GM19043 (cell line): Measurements from ENCODE around the gene EFCAB8.

Source experiments
- ATAC-seq: cut with Tn5 transposase; IDR thresholded peaks from one replicate; pipeline ENCODE4 v1.9.1; 2021; ENCODE audit warnings: low read depth; ENCODE audit not compliant: unreplicated experiment

Gene EFCAB8

DNA sequence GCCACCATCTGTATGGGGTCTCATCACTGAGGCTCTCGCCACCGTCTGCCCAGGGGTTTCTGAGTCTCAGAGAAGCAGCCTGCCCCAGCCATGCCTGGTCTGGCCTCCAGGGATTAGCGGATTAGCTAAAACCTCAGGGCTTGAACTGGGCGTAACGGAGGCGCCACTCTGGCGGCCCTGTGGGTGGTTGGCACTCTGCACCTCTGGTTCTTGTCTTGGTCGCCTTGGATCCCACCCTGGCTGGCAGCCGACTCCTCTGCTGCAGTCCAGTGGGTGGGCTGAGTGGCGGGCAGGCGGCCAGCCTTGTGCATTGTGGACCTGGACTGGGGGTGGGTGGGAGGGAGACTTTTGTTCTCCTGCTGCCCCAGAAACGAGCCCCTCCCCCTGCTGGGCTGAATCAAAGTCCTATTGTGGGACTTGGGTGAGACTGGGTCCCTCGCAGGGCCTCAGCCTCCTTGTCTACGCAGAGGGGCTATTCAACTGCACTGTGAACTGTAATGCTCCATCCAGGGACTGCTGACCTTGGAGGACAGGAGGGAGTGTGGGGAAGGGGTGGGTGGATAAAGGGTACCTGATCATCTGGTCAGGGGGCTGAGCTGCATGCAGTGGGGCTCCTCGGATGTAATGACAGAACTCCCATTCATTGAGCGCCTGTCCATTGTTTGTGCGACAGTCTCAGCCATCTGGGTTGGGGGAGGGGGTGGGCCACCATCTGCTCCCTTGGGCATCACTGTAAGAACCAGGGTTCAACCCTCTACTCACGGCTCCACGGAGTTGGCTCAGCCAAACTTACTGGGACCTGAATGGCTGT is 121.6 kb downstream of the EFCAB8 start:
- no peak for ATAC-seq

DNA sequence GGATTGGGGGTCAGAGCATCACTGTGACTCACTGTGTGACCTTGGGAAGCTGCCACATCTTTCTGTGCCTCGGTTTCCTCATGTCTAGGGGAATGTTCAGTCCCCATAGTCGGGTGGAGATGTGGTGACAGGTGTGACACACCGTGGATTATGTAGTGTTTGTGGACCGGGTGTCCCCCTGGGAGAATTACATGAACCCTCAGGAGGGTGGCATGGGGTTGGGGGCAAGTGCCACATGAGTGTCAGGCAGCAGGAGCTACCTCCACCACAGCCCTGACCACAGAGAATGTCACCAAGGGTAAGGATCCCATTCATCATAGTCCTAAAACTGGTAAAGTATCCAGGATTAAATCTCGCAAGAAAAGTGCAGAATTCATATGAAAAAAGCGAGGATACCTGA is 122.3 kb downstream of the EFCAB8 start:
- no peak for ATAC-seq

DNA sequence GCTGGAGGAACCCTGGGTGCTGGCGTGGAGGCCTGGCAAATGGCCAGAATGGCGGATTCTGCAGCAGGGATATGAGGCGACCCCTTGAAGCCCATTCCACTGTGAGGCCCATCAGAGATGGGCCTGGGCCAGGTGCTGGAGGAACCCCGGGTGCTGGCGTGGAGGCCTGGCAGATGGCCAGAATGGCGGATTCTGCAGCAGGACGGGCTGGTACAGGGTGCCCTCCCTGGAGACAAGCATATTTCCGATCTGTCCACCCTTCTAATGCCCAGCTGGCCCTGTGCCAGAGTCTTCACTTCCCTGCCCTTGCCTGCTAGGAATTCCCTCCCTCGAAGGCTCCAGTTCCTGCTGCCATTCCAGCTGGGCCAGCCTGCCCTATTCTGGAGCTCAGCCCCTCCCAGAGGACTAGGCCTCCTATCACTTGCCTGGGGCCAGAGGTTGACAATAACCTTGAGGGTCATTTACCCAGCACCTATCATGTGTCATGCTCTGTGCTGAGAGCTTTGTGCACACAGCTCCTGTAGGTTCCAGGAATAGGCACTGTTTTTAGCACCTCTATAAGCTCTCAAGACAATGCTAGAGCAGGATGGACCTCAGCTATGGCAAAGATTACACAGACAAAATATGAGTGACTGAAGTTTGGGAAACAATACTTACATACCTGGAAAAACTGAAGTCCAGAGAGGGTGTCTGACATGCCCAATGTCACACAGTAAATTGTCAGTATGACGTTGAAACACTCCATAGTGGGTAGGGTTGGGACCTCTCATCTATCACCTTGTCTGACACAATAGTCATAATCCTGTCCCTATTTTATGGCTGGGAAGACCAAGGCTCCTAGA is 124.1 kb downstream of the EFCAB8 start:
- ATAC-seq: no peak

DNA sequence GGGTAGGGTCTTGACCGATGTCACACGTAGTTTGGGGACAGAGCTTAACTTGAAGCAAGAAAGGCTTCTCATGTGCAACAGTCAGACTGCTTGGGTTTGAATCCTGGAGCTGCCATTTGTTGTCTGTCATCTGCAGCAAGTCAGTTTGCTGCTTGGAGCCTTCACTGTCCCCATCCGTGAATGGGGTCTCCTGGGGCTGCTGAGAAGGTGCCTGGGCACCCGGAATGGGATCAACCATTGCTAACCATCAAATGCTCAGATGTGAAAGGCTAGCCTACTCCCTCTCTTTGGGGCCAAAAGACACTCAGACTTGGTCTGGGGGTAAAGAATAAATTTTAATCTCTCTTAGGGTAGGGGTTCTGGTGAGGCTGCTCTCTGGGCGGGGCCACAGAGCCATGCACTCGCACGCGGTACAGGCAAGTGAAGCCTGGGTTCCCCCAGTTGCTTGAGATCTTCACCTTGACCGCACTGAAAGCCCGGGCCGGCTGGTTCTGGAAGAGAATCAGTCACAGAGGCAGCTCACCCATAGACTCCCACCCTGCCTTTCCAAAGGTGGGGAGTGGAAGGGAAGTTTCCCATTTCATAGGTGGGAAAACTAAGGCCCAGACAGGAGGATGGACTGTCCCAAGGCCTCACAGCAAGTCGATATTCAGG is 124.9 kb downstream of the EFCAB8 start:
- no peak for ATAC-seq

DNA sequence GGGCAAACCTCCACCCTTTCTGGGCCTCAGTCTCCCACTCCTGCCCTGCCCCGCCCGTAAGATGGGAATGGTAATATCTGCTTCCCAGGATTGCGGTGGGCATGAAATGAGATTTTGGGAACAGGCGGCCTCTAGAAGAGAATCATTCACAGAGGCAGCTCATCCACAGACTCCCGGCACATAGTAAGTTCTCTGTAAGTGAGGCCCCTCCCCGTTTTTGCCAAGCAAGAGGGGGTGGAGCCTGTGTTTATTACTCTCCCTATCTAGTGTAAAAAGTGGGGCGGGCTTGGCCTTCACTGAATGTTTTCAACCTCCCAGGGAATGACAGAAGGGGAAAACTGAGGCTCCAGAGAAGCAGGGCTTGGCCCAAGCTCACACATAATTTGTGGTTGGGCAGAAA is 125.5 kb downstream of the EFCAB8 start:
- ATAC-seq: no peak

DNA sequence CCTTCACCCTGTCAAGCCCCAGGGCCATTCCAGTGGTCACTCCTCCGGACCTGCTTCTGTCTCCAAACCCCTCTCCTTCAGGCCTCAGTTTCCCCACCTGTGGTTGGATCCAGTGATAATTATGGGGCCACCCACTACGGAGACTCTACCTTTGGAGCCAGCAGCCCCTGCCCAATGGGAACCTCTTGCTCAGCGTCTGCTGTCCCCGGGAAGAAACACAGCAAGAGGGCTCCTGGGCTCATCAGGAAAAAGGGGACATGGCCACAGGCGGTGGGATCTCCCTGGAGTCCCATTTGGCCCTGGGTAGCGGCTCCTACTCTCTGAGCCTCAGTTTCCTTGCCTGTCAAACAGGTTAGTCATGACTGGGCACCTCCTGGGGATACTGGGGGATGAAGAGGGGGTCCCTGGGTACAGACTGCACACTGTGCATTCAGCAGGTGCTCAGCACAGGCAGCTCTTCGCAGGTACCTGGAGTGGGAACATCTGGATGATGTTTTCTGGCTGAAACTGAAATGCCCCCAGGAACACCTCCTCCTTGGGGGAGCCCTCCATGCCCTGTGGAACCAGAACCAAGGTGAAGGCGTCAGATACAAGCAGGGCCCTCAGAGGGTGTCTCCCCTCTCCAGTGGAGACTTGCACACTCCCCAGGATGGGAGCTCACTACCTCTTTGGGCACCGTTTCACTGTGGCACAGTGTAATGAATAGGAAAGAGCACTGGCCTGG is 126.1 kb downstream of the EFCAB8 start:
- no peak for ATAC-seq

DNA sequence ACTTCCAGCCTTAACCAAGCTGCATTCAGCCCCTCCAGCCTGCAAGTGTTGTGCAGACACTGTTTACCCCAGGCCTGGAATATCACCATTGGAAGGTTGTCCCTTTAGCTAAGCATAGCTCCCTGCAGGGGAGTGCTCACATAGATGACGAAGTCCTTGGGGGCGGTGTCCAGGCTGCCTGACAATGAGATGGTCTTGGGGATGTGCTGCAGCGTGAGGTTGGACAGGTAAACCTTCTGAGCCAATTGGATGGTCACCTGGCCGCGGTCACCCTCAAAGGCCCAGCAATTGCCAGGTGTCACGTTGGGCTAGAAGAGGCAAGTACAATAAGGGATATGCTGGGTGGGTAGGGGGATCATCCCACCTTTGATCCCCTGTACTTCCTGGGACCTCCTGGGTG is 126.9 kb downstream of the EFCAB8 start:
- no peak for ATAC-seq

DNA sequence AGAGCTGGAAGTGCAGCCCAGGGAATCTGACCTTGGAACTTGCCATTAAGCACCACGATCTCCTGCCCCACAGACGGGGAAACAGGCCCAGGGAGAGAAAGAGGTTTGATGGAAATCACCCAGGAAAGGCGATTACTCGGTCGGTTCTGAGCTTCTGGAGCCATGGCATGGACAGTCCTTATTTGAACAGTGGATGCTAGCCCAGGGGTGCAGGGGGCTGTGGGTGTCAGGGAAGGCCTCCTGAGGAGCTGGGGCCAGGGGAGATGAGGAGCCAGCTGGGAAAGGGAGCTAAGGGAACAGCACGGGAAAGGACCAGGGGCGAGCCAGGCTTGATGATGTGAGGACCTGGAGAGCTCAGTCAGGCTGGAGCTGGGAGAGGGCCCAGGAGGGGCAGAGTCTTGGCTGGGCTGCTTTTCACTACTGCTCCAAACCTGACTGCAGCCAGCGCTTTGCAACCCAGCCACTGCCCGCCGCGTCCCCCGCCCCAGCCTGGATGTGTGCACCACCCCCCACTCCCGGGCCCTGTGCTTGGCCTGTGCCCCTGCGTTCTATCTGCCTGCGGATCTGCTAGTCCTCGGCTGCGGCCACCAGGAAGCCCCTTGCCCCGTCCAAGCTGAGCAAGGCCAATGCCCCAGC is 127.7 kb downstream of the EFCAB8 start:
- ATAC-seq: no peak

DNA sequence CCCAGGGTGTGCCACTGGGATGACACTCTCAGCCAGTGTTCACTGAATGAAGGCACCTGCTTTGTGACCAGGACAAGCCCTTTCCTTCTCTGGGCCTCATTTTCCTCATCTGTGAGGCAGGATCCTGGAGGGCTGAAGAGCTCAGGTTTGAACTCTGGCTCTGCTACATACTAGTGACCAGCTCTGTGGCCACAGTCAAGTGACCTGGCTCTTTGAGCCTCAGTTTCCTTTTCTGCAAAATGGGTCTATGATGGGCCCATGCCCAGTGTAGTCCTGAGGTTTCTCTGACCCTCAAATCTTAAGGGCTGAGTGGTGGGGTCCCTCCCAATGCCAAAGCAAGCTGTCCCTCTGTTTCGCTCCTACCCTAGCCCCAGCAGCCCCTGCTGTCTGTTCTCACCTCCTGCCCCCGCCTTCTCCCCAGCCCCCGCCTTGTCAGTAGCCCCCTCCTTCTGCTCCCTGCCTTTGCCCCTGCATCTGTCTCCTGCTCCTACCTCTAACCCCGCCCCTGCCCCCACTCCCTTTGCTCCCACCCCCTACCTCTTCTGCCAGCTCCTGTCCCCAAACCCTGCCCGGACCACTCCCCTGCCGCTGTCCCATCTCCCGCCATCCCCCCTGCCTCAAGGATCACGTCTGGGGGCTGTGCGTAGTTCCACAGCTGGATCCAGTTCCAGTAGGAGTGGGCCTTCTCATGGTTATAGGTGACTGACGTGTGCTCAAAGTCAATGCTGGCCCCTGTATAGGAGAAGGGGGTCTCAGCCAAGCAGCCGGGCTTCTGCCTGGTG is 128.5 kb downstream of the EFCAB8 start:
- ATAC-seq: no peak

DNA sequence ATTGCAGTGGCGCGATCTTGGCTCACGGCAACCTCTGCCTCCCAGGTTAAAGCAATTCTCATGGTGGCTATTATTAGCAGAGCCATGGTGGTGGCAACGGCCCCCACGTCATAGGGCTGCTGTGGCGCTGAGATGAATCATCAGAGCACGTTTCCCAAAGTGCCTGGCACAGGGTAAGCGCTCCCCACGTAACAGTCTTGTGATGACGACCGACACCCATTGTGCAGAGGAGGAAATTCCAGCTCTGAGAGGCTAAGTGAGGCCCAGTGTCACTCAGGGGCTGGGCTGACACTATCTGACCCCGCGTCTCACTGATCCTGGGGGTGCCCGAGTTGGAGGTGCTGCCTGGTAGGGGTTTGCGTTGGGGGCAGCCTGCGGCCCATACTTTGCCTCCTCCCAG is 129.3 kb downstream of the EFCAB8 start:
- ATAC-seq: no peak

DNA sequence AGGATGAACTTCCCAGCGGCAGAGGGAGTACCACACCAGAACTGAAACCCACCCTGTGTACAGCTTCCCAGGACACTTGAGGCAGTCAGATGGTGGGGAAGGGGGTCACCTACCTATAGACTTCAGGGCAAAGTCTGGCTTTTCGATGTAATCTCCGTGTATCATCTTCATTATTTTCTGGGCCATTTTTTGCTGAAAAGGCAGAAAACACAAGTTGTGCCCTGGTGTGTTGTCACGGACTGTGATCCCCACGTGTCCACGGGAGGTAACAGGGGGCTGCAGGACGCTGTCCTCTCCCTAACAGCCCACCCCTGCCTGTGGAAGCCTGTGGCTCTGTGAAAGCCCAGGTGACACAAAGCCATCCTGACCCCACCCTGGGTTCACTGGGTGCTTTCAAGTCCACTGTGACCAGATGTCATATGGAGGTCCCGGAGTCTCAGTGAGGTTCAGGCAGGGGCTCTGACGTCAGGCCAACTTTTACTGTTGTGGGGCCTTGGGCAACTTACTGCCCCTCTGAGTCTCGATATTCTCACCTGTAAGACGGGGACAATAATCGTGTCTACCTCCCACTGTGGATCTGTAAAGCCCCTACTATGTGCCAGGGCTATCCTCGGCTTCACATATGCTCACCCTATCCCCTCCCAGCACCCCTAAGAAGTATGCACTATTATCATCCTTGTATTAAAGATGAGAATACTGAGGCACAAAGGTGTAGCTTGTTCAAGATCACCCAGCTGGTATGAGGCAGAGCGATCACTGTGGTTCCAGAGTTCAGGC is 131.0 kb downstream of the EFCAB8 start:
- ATAC-seq: no peak

DNA sequence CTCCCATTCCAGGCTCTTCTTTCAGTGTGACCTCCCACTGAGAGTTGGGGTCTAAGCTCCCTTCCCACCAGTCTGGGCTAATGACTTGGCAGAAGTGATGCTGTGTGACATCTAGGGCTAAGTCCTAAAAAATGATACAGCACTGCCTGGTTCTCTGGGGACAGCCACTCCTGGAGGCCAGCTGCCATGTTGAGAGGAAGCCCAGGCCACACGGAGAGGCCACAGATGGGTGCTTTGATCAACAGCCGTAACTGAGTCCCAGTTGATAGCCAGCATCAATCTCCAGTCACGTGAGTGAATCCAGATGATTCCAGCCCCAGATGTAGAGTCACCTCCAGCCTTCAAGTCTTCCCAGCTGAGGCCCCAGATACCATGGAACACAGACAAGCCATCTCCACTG is 131.7 kb downstream of the EFCAB8 start:
- ATAC-seq: no peak

DNA sequence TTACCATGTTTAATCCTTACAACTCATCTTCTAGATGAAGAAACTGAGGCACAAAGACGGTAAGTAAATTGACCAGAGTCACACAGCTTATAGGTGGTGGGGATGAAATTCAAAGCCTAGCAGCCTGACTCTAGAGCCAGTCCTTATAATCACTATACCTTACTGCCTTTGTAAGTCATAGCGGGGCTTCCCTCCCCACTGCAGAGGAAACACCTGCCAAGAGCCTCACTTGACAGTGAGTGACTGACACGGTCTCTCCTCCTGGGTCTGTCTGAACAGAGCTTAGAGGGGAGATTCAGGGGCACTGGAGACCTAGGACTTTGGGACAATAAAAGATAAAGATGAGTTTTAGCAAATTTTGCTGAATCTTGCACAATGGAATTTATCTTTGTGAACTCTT is 132.7 kb downstream of the EFCAB8 start:
- ATAC-seq: no peak

DNA sequence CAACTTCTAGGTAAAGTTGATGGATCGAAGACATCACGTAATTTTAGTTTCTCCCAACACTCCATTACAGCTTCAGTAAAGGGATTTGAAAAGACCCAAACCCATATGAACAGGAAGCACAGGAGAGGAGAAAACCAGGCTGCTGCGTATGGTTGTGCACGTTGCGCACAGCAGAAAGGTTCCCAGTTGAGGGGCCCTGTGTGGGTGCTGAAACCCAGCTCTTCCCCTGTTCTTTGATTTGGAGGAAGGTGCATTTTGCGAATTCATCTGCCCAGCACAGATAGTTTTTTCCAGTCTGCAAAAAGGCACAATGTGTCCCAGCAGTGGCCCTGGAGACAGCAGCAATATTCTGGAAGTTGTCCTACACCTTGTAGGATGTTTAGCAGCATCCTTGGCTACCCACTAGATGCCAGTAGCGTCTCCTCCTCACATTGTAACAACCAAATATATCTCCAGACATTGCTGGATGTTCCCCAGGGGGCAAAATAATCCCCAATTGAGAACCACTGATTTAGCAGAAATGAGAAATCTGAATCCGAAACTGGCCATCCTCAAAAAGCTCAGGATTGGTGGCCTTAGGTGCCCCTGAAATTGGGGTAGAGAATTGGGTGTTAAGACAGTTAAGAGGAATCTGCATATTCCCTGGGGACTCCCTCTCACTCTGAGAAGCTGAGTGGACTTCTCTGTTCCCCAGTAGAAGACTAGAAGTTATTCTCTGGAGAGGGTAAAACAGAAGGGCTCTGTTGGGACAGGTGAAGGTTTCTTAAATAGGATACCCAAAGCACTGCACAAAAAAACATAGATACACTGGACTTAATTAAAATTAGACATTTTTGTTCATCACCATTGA is 133.3 kb downstream of the EFCAB8 start:
- no peak for ATAC-seq

DNA sequence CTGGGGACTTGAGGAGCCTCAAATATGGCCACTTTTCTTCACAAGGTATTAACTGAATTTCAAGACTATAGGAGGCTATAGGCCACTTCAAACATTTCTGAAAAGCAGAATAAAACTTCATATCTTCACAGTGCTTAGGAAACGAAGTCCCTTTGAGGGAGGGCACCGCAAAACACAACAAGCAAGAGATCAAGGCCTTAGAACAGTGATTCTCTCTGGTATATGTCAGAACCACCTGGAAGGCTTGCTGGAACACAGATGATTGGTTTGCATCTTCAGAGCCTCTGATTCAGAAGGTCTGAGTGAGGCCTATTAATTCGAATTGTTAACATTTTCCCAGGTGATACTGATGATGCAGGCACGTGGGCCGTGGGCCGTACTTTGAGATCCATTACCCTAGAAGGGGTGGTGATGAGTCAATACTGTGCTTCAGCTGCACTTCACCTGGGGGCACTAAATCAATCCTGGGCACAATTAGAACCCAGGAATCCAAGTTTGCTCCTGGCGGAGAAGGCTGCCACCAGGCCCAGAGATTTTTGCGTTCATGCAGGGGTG is 134.8 kb downstream of the EFCAB8 start:
- no peak for ATAC-seq

DNA sequence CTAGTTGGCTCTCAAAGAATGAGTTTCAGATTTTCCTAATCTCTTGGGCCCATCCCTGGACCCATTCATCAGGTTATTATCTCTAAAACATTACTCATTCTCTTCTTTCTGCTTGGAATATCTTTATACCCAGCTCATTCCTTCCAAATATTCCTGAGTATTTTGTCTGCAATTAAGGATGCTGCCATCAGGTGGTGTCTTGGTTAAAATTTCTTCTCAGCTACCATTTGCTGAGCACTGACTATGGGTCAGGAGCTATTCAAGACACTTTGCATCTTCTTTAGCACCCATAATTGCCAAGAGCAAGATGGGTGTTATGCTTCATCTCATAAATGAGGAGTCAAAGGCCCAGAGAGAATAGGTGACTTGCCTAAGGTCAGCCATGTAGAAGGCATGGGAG is 137.1 kb downstream of the EFCAB8 start:
- no peak for ATAC-seq

DNA sequence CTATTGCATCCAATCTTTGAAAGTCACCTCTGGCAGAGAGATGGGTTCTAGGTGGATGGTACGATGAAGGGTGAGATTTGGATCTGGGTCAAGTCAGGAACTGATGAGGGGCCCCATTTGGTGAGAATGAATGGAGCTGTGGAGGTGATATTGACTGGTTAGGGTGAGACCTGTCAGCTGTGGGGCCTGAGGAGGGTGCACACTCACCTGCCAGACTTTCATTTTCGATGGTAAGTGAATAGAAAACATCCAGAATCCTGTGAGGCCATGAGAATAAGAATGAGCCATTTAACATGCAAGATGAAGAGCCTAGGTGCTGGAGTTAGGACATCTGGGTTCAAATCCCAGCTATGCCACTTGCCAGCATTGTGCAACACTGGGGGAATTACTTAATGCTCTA is 138.7 kb downstream of the EFCAB8 start:
- no peak for ATAC-seq
